NCI-H146 treated with DMSO at 0.1 percent for 48 hours (cell line): ENCODE results near the gene HMGCR.

Source experiments
- DNase-seq: peaks from one replicate; lab custom pipeline; 2025; ENCODE audit not compliant: unreplicated experiment; lab: John Stamatoyannopoulos, UW

The HMGCR gene

DNA sequence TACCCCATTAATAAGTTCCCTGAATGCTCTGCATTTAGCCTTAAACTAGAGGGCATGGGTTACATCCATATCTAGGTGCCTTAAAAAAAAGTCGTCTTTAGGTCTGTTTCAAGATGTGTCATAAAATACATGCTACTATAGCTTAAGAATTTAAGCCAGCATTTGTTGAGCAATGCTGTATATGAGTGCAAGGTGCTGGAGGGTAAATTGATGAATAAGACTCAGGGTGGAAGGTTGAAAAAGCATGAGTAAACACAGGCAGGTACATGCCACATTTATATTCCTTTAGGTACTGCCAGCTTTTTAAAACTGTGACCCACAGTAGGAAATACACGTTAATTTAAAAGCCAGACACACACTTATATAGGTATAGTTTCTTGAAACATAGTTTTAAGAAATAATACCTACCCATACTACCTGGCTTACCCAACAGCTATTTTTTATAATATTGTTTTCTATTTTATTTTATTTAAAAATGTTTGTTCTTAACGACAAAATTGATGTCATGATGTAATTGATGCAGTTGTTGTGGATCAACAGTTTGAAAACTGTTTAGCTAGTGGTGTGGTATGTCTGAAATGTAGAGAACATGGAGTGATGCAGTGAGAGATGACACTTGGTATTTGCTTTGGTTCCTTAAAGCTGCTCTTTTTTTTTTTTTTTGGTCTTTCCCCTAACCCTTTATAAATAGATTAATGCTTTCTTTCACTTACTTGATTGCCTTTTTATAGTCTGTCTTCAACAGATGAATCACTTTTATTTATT, 3.9 kb downstream of the HMGCR start:
- no peak for DNase-seq

DNA sequence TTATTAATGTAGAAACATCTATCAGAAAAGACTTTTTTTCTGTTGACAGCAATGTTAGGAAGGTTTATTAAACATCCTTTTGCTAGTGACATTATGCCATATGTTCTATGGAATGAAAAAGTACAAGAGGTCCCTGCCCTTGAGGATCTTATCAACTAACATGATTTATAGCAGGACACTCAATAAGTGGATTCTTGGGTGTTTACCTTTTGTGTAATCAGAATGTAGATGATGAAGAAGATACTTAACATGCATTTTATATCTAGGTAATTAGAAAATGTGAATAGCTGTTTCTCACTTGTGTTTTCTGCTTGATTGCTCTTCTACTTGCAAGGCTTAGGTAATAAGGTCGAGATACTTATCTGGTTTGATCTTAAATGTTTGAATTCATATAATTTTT, 4.9 kb downstream of the HMGCR start:
- no peak for DNase-seq

DNA sequence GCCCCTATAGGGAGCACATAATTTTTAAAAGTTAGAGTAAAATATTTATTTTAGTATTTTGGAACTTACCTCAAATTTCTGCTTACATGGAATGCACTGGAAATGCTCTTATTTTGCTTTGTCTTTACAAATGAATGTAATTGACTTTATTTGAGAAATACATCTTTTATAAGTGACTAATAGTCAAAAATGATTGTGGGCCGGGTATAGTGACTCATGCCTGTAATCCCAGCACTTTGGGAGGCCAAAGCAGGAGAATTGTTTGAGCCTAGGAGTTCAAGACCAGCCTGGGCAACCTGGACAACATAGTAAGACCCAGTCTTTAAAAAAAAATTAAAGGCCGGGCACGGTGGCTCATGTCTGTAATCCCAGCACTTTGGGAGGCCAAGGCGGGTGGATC, 5.8 kb downstream of the HMGCR start:
- DNase-seq: no peak

DNA sequence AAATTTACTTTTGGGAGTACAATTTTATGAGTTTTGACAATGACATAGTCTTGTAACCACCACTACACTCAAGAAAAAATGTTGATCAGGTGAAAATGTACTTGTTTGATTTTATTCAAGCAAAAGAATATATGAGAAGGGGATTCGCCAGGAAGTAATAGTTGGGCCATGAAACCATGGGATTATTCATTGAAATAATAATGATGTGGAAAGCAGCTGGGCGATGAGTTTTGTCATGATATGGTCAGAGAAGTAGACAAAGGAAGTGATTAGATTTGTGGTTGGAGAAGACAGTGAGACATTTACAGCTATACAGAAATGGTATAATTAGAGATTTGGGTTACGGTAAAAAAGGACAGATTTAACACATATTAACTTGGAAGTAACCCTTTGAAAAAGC, 11.2 kb downstream of the HMGCR start:
- DNase-seq: no peak

DNA sequence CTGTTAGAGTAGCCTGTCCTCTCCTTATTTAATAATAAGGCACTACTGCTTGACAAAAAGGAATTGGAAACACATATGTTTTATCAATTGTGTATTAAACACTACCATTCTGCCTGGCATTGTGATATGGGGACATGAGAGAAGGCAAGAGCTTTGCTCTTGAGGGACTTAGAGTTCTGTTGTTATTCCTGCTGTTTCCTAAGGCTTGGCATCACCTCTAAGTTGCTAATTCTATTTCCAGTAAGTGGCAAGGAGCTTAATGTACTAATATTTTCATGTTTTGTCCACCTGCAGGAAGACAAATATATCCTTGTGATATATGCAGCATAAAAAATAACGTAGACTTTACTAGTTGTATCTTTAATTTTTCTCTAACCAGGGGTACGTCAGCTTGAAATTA, 12.6 kb downstream of the HMGCR start:
- no peak for DNase-seq

DNA sequence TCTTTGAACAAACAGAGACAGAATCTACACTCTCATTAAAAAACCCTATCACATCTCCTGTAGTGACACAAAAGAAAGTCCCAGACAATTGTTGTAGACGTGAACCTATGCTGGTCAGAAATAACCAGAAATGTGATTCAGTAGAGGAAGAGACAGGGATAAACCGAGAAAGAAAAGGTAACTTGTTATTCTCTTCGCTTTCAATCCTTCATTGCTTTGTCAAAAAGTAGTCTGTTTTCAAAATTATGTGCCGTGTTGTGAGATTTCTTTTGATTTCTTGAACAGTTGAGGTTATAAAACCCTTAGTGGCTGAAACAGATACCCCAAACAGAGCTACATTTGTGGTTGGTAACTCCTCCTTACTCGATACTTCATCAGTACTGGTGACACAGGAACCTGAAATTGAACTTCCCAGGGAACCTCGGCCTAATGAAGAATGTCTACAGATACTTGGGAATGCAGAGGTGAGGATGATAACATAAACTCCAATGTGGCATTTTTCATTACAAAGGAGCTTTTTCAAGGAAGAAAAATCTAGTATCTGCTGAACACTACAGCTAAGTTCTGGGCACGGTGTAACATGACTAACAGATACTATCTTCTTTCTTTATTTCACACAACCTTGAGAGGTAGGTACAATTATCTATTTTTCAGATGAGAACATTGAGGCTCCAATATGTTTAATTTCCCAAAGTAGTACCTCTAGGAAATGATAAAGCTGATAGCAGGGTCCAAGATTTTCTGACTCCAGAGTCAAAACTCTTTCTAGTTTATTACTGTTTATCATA, 14.3 kb downstream of the HMGCR start:
- DNase-seq: no peak

DNA sequence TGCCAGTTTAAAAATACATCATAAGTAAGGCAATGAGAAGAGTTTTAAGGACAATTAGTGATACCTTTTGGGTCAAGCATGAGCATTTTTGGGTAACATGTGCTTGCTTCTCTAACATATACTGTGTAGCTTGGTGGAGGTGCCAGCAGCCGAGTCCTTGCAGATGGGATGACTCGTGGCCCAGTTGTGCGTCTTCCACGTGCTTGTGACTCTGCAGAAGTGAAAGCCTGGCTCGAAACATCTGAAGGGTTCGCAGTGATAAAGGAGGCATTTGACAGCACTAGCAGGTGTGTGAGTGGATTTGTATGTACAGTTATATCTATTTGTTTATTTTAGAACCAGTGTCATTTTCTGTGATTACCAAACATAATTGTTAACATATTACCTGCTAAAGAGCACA, 18.2 kb downstream of the HMGCR start:
- DNase-seq: no peak

DNA sequence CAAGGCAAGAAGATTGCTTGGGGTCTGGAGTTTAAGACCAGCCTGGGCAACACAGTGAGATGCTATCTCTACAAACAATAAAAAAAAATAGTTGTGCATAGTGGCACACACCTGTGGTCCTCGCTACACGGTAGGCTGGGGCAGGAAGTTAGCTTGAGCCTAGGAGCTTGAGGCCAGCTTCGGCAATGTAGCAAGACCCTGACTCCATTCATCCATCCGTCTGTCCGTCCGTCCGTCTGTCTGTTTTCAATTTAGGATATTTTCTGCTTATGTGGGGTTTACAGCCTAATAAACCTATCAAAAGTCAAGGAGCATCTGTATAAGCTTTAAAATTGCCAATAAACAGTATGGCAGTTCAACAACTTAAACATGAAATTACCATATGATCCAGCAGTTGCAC, 19.7 kb downstream of the HMGCR start:
- no peak for DNase-seq

DNA sequence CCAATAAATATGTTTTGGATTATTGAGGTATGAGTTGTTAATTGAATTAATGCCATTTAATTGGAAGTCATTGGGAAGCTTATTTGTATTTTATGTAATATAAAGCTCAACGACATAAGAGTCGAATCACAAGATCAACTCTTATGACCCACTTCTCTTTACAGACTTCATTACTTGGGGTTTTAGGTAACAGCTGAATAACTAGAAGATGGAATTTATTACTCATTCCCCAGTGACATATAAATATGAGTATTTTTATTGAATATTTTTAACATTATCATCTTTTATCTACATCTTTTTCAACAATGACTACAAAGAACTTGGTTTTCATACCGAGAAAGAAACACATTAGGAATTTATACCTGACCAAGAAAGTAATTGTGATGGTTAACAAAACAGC, 21.1 kb downstream of the HMGCR start:
- no peak for DNase-seq

DNA sequence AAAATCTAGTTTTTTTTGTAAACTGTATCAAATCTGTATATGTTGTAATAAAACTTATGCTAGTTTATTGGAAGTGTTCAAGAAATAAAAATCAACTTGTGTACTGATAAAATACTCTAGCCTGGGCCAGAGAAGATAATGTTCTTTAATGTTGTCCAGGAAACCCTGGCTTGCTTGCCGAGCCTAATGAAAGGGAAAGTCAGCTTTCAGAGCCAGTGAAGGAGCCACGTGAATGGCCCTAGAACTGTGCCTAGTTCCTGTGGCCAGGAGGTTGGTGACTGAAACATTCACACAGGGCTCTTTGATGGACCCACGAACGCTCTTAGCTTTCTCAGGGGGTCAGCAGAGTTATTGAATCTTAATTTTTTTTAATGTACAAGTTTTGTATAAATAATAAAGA, 24.3 kb downstream of the HMGCR start:
- no peak for DNase-seq

DNA sequence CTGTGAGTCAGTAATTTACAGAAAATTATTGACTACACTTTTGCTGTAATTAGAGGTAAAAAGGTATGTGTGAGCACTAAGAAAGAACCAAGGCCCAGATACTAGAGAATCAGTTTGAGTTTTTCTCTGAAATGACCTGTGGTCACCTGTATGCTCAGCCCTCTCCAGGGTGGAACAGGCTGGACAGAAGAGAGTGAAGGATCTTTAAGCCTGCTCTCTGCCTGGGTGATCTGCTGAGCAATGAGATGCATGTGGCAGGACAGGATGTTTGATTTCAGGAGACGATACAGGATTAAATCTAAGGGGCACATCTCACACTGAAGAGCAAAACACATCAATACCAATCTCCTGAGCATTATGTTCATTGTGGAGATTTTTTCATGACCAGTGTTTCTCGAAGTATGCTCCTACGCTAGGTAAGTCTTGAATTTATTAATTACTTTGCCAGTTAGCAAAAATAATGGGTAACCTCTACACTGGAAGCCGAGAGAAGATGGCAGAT, 25.5 kb downstream of the HMGCR start:
- DNase-seq: no peak

DNA sequence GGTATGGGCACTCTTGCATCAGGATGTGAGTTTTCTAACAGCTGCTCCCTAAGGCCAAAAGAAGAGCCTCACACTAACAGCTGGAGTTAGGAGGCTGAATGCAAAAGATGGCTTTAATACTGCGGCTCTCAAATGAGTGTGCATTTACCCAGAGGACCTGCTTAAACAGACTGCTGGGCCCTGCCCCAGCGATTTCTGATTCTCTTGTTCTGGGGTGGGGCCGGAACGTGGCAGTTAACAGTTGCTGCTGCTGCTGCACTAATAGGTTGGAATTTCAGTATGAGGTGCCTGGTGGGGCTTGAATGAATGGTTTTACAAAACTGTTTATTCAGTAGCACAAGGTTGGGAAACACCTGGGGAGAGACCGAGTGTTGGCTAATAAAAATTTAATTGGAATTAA, 26.1 kb downstream of the HMGCR start:
- DNase-seq: no peak

DNA sequence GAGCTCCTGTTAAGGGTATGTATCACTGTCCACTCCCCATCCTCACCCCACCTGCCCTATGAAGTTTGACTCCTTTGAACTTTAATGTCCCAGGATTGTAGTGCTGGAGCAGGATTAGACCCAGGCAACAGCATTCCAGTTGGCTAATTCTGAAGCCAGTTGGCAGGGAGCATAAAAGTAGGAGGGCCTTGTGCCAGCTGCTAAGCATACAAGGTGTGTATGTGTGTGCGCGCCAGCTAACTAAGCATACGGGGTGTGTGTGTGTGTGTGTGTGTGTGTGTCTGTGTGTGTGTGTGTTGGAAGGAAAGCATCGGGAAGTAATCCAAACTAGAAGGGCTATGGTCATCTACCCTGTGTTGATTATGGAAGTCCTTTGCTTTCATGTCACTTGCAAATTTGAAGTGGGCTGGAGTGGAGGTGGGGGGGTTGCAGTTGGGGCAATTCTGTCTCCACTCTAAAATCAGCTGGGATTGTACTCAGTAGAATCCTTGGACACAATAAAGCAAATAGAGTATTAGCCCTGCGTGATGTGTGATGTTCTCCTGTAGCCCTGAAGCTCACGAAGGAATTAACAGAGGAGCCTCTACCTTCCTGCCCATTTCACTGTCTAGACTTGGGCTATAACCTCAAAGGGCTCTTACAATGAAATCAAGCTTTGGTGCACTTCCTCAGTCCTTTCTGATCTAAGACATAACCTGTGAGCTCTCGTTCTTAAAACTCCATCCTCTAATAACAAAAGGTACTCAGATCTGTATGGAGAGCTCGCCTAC, 26.9 kb downstream of the HMGCR start:
- DNase-seq: no peak

DNA sequence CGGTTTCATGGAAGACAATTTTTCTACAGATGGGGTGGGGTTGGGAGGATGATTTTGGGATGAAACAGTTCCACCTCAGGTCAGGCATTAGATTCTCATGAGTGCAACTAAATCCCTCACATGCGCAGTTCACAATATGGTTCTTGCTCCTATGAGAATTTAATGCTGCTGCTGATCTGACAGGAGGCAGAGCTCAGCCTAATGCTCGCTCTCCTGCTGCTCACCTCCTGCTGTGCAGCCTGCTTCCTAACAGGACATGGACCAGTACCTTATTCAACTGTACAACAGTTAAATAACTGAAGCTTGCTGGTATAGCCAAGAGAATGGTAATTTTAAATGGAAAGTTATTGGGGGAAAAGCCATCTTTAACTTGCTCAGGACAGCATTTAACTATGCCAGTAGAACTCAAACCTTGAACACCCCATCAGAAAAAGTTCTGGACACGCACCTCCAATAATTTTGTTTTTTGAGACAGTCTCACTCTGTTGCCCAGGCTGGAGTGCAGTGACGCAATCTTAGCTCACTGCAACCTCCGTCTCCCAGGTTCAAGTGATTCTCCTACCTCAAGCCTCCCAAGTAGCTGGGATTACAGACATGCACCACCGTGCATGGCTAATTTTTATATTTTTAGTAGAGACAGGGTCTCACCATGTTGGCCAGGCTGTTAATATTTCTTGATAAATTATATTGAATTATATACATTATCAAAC, 27.7 kb downstream of the HMGCR start:
- DNase-seq: no peak

DNA sequence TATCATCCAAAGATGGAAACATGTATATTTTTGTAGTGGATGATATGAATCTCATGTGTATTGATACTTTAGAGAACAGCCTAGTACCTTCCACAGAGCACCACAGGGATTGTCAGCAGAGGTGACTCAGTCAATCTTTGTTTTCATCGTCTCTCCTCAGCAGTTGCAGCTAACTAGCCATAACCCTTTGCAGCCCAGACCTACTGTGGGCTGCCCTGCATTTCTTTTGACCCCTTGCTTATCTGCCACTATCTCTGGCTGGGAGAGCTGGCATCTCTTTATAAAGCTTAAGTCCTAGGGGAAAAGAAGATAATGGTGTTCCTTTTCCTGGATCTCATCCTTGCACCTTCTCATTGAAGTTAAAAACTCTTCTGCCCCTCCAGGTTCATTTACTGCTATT, 28.7 kb downstream of the HMGCR start:
- DNase-seq: no peak

DNA sequence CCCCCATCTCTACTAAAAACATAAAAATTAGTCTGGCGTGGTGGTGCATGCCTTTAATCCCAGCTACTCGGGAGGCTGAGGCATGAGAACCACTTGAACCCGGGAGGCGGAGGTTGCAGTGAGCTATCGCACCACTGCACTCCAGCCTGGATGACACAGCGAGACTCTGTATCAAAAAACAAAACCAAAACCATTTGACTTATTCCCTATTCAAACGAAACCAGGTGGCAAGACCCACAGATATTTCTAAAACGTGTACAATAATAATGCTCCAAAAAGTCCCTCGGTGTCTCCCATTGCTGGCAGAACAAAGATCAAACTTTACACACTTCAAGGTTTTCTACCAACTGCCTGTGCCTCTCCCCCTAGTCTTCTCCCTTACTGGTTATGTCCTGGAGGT, 29.8 kb downstream of the HMGCR start:
- DNase-seq: no peak

DNA sequence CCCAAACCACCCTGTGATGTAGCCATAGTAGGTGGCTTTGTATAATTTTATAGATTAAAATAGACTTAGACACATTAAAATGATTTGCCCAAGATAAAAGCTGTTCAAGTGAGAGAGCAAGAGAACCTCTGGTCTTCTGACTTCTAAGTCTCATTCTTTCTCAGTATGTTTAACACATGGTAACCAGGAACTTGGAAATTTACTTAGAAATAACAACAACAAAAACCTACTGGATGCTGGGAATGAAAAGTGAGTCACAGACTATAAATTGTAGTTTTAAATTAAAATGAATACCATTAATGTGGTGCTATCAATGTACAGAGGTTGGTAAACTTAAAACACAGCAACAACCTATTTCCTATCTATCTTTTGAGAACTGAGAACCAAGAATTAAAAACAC, 30.4 kb downstream of the HMGCR start:
- no peak for DNase-seq

DNA sequence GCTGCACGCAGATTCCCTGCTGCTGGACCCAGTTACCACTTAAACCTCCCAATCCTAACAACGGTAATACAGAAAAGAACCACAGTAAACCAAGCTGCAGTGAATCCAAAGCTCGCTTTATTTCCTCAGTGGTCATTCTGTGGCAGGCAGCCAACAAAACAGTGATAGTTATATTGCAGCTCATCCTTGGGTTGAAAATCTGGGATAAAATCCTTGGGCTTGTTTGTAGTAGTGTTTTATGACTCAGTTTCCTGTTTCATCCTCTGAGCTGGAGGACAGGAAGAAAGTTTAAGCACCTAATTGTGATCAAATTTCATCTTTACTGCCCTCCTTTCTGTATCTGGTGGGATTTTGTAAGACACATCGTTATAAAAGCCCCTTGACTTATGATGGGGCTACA, 31.4 kb downstream of the HMGCR start:
- DNase-seq: no peak

DNA sequence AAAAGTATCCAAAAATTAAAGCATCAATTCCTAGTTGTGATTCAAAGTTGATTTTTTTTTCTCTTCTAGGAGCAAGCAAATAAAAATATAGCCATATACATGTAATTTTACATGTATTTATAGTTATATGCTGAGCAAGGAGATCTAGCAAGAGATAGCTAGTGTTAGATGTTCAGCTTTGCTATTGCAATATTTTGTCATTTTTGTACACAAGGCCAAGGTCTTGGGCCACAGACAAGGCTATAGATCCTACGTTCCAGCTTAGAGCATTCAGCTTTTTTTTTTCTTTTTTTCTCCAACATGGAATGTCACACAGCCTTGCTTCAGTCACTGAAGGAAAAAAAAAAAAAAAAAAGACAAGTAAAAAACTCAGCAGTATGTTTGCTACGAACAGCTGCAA, 36.8 kb downstream of the HMGCR start:
- DNase-seq: no peak

DNA sequence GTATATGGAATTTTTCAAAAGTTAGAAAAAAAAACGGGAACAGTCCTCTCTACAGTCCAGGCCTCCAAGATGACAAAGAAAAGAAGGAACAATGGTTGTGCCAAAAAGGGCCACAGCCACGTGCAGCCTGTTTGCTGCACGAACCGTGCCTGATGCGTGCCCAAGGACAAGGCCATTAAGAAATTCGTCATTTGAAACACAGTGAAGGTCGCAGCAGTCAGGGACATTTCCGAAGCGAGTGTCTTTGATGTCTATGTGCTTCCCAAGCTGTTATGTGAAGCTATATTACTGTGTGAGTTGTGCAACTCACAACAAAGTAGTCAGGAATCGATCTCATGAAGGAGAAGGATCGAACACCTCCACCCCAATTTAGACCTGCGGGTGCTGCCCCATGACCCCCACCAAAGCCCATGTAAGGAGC, 37.4 kb downstream of the HMGCR start:
- no peak for DNase-seq

DNA sequence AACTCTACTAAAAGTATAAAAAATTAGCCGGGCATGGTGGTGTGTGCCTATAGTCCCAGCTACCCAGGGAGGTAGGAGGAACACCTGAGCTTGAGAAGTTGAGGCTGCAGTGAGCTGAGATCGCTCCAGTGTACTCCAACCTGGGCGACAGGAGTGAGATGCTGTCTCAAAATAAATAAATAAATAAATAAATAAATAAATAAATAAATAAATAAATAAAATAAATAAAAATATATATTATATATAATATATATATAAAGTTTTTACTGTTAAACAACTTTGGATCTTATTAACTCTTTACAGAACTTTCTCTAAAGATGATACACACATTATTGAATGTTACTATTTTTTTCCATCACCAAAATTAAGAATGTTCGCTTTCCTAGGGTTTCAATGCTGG, 38.4 kb downstream of the HMGCR start:
- no peak for DNase-seq
